GOT3 (cell line): ENCODE data around the gene TMEM131L.
"Not testable (repeated sequence)": the region's sequence is repeated elsewhere in the genome, so short reads cannot be mapped to it uniquely, and the experiment has no call there.

Source experiments
- DNase-seq: peaks from one replicate; lab custom pipeline; 2025; ENCODE audit warnings: mixed read lengths; lab: John Stamatoyannopoulos, UW

TMEM131L gene

DNA sequence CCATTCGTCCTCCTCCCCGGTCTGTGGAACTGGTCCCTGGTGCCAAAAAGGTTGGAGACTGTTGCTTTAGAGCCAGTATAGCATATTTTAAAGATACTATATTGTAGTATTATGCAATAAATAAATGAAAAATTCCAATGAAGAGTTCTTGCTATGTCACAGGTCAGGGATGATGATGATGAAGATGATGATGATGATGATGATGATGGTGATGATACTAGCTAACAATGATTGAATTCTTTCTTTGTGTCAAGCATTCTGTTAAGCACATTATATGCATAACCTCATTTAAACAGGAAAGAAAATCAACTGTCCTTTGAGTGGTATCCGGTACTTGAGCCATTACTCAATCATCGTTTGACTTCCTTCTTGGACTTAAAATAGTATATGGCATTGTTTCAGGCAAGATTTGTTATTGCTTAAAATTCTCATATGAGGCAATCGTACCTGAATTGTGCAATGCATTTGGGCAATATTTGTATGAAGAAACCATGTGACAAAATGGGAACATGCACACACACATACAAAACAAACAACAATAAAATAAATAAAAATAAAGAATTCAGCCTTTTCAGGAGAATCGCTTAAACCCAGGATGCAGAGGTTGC lies 195.2 kb downstream of the TMEM131L start:
- DNase-seq: no peak

- no peak for DNase-seq
Observed at GRCh38 chr4:153661908-153662307, 195.7 kb downstream of the TMEM131L start.

GRCh38 chr4:153663667-153664066 lies 197.5 kb downstream of the TMEM131L start:
- no peak for DNase-seq

GRCh38 chr4:153666505-153666904 lies 200.3 kb downstream of the TMEM131L start:
- not testable (repeated sequence) for DNase-seq

DNA sequence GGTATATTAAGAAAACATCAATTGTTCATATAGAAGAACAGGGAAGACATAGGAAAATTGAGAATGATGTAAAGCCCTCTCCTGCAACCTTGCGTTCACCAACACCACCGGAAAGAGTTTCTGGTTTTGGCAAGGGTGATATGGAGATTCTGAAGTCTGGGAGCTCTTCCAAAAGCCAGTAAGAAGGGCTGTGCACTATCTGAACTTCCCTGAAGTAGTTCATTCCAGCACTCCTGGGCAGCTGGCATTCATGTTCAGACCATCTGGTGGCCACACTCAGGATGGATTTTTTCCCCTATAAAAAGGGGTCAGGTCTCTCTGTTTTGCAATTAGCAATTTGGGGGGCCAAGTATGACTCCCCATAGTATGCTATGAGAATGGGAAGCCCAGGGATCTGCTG lies 202.5 kb downstream of the TMEM131L start:
- DNase-seq: no peak

DNA sequence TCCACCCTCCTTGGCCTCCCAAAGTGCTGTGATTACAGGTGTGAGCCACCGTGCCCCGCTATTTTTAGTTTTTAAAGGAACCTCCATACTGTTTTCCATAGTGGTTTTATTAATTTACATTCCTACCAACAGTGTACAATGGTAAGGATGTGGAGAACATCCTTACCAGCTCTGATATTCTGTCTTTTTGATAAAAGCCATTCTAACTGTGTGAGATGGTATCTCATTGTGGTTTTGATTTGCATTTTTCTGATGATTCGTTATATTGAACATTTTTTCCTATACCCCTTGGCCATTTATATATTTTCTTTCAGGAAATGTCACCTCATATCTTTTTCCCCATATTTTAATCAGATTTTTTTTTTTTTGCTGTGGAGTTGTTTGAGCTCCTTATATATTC lies 203.7 kb downstream of the TMEM131L start:
- DNase-seq: no peak

- no peak for DNase-seq
Observed at GRCh38 chr4:153676486-153676885, 210.3 kb downstream of the TMEM131L start.

GRCh38 chr4:153676984-153677383 lies 210.8 kb downstream of the TMEM131L start:
- no peak for DNase-seq

DNA sequence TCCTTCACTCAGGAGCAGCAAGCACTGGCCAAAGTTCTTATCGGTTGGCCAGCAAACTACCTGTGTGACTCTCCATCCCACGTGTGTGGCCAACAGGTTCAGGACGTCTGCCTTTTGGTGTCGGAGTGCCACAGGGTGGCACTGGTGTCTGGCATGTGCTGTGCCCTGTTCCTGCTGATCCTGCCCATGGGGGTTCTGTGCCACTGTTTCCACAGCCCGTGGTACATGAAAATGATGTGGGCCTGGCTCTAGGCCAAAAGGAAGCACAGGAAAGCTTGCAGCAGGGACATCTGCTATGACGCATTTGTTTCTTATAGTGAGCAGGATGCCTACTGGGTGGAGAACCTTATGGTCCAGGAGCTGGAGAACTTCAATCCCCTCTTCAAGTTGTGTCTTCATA lies 213.3 kb downstream of the TMEM131L start:
- no peak for DNase-seq

DNA sequence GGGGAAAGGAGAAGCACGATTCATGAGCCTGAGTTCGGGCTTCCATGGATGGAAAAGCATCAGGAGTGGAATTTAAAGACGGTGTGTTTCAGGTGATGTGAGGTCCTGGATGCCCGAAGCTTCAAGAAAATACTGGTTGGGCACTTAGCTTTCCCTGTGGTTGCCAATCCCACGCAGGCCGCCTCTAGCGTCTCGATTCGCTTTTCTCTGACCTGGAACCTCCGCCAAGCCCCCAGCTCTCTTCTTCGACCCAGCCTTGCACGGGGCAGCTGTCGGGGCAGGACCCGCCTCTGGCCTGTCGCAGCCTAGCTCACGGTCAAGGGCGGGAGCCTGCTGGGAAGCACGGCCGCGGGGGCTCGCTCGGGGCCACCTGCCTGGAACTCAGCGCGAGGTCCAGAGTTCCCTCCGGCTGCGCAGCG lies 217.6 kb downstream of the TMEM131L start:
- no peak for DNase-seq

DNA sequence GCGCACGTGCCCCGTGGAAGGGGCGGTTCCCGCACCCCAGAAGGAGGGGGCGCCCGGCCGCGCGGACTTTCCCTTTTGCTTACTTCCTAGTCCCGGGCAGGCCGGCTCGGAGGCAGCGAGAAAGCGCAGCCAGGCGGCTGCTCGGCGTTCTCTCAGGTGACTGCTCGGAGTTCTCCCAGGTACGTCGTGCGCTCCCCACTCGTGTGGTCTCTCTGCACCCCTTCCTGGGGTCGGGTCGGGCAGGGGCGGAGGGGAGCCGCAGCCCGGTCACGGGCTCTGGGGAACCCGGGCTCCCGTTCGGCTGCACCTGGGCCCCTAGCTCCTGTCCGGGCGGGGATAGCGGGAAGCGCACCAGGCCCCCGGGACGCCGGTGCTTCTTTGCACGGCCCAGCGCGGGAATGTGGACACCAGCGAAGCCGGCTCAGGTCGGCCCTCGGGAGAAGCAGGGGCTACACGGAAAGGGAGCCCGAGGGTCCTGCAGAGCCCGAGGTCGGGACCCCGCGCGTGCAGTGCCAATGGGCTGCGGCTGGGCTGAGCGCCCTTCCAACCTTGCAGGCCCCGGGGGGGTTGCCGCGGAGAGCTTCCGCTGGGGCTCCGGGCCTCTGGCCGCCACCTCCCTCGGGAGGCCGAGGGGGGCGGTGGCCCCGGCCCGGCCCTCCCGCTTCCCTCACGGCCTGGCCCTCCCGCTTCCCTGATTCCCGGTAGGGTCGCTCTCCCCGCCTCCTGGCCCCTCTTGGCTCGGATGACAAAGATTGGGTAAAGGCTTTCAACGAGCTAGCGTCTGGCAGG lies 218.2 kb downstream of the TMEM131L start, which contains the start of gene TLR2:
TSS of gene TLR2 (plus strand) at position 99 of the 789 bp plus-strand sequence. CDS start 18,628 bp downstream, outside the sequence.
- DNase-seq: no peak

DNA sequence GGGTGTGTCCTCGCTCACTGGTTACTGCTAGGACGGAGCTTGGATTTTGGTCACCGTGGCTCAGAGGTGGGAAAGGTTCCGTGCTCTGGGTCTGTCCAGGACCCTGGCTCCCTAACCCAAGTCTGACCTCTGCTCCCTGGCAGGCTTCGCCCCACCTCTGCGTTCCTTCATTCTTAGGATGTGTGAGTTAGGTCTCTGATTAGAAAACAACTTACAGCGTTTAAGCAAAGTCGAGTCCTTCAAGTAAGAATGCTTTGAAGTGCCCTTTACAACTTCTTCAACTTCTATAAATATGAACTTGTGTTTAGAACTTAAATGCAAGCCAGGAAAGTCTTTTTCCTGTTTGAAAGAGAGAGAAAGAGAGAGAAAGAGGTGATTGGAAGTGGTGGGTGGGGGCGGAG lies 218.8 kb downstream of the TMEM131L start:
- no peak for DNase-seq
